Activated gamma-delta T cell treated with anti-CD3 and anti-CD28 coated beads, Interleukin-2, amount 50 U/mL, for 16 hours (primary cell): Measurements from ENCODE around the gene ATF7.
"Not testable (repeated sequence)": the region's sequence is repeated elsewhere in the genome, so short reads cannot be mapped to it uniquely, and the experiment has no call there.

Experiments used
- DNase-seq: peaks from one replicate; pipeline ENCODE4 v3.0.0-alpha.2; 2020; ENCODE audit warnings: low read depth

The ATF7 gene

GRCh38 chr12:53625946-53626701 lies at the start of gene ATF7:
Gene ATF7, minus strand, starts transcription at chr12:53626382. Its CDS starts 25,382 bp downstream, at chr12:53601000.
- DNase-seq: peak; percentile 98

DNA sequence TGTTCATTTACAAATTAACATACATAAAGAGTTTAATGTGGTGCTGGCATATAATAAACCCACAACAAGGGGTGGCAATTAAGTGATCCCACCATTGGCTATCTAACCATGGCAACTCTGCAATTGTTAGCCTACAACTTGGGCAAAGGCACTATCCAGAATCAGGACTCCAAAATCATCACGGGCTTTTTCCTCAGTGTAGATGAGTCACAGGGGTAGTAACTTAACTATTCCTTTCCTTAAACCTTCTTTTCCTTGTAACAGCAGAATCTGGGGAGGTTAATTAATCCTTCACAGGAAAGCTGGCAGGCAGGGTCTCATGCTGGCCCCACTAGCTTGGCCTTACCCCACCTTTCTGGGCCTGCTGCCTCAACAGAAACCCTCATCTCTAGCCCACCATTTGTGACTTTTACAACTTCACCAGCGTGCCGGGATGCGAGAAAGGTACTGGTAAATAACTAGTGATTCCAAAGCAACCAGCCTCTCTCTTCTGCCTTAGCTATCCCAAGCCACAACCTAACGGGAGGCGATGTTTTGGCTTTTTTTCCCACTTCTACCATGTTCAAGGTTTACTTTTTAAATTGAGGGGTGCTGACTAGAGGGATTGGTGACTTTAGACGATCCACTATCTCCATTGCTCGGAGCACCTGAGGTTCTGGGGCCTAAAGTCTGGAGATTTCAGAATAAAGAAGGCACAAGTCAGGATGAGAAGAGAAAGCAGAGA lies 49.0 kb upstream of the ATF7 start:
- DNase-seq: no peak

- DNase-seq: no peak
These were observed 44.8 kb upstream of the ATF7 start for GRCh38 chr12:53670971-53671370.

- no peak for DNase-seq
These were observed 44.1 kb upstream of the ATF7 start for GRCh38 chr12:53670308-53670707.

- DNase-seq: no peak
These were observed 40.9 kb upstream of the ATF7 start for GRCh38 chr12:53667080-53667479.

DNA sequence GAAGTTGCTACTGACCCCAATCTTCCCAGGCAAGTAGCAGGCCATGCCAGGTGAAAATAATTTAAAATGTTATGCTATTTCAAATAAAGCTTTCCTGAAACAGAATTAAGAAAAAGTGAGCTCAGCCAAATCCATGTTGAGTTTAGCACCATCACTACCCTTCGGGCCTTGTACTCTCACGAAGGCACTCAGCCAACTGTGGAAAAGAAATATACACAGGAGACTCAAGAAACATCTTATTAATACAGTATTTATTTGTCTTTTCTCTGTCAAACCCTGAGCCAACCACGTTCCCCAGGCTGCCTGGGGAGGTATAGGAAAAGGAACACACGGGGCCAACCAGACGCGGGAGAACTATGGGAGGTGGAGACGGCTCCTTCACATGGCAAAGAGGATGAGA lies 38.8 kb upstream of the ATF7 start:
- DNase-seq: no peak

GRCh38 chr12:53664191-53664590 lies 38.0 kb upstream of the ATF7 start:
- DNase-seq: no peak

DNA sequence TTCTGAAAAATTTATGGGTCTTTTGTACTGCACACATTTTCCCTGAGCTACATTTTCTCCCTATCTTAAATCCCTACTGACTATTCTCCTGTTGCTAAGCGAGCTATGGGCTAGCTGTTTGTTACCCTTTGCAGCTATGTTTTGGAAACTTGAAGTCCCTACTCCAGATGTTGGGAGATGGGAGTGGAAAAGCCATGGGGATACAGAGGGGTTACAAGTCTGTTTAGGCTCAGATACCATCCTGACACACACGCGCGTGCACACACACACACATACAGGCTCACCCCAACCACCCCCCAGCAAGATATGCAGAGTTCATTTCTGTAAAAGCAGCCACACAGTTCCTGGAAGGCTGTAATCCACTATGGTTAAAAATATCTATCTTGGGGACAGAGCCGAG lies 33.9 kb upstream of the ATF7 start:
- DNase-seq: no peak

DNA sequence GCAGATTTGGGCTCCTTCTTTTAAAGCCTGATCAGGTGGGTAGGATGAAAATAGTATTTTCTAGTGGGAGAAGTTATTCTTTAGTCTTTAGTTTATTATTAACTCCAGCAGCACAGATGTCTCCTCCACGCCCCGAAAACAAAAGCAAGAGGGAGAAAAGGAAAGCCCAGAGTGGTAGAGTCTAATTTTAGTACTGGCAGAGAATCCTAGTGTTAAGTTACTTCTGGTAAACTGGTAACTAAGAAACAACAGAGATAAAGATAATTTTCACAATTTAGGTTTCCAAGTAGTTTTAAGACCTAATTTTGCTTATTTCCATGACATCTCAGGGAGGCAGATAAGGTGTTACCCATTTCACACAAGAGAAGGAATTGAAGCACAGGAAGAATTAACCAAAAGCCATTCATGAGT lies 33.4 kb upstream of the ATF7 start:
- no peak for DNase-seq

- DNase-seq: no peak
These were observed 32.9 kb upstream of the ATF7 start for GRCh38 chr12:53659011-53659551.

DNA sequence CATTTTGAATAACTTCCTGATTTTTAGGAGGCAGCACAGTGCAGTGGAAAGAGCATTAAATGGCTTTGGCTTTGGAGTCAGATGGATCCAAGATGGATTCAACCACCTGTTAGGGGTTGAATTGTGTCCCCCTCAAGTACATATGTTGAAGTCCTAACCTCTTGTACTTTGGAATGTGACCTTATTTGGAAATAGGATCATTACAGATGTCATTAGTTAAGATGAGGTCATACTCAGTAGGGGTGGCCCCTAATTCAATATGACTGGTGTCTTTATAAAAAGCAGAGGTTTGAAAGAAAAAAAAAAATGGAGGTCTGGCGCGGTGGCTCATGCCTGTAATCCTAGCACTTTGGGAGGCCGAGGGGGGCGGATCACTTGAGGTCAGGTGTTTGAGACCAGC lies 30.9 kb upstream of the ATF7 start:
- DNase-seq: no peak

DNA sequence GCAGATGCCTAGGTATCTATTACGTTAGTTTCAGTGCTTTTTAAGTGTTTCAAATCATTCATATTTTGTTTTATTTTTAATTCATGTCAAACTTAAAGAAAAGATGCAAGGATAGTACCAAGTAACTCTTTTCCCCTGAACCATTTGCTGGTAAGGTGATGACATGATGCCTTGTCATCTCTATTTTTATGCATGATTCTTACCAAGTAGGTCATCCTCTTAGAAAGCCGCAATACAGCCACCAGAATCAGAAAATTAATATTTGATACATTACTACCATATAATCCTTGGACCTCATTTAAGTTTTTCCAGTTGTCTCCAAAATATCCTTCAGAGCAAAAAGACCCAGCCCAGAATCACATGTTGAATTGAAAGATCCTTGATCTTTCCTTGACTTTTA lies 27.4 kb upstream of the ATF7 start:
- no peak for DNase-seq

- no peak for DNase-seq
These were observed 26.2 kb upstream of the ATF7 start for GRCh38 chr12:53652366-53652765.

GRCh38 chr12:53651737-53652136 lies 25.6 kb upstream of the ATF7 start:
- no peak for DNase-seq

DNA sequence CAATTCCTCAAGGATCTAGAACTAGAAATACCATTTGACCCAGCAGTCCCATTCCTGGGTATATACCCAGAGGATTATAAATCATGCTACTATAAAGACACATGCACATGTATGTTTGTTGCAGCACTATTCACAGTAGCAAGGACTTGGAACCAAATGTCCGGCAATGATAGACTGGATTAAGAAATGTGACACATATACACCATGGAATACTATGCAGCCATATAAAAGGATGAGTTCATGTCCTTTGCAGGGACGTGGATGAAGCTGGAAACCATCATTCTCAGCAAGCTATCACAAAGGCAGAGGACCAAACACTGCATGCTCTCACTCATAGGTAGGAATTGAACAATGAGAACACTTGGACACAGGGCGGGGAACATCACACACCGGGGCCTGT lies 20.1 kb upstream of the ATF7 start:
- DNase-seq: not testable (repeated sequence)

GRCh38 chr12:53645165-53645564 lies 19.0 kb upstream of the ATF7 start:
- no peak for DNase-seq

DNA sequence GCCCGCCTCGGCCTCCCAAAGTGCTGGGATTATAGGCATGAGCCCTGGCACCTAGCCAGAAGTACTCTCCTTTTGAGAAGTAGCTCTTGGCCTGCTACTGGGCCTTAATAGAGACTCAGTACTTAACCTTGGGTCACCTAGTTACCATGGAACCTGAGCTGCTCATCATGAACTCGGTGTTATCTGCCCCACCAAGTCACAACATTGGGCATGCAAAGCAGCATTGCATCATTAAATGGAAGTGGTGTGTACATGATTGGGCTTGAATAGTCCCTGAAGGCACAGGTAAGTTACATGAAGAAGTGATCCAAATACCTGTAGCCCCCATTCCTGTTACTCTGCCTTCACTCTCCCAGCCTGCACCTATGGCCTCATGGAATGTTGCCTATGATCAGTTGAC lies 18.0 kb upstream of the ATF7 start:
- DNase-seq: no peak

DNA sequence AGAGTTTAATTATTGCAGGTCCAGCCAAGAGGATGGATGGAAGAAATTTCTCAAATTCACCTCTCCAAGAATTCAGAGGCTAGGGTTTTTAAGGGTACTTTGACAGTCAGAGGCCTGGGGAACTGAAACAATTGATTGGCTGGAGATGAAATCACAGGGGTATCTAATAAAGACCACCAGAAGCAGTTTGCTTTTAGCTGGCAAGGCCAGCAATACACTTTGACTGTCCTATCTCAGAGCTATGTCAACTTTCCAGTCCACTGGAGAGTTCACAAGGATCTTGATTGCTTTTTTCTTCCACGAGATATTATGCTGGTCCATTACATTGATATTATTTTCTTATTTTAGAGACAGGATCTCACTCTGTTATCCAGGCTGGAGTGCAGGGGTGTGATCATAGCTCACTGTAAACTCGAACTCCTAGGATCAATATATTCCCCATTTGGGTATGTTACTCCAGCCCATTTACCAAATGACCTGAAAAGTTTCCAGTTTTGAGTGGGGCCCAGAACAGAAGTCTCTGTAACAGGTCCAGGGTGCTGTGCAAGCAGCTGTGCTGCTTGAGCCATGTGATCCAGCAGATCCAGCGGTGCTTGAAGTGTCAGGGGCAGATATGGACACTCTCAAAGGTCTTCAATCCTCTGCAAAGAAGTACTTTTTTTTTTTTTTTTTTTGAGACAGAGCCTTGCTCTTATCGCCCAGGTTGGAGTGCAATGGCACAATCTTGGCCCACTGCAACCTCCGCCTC lies 17.2 kb upstream of the ATF7 start:
- DNase-seq: no peak

- DNase-seq: no peak
These were observed 11.9 kb upstream of the ATF7 start for GRCh38 chr12:53638057-53638456.

GRCh38 chr12:53636641-53637040 lies 10.5 kb upstream of the ATF7 start:
- no peak for DNase-seq

DNA sequence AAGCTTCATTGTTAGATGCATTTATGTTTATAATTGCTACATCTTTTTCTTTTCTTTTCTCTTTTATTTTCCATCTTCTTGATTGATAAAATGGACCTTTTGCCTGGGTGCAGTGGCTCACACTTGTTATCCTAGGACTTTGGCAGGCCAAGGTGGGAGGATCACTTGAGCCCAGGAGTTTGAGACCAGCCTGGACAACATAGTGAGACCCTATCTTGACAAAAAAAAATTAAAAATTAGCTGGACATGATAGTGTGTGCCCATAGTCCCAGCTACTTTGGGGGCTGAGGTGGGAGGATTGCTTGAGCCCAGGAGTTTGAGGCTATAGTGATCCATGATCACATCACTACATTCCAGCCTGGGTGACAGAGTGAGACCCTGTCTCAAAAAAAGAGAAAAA lies 9.5 kb upstream of the ATF7 start:
- not testable (repeated sequence) for DNase-seq

DNA sequence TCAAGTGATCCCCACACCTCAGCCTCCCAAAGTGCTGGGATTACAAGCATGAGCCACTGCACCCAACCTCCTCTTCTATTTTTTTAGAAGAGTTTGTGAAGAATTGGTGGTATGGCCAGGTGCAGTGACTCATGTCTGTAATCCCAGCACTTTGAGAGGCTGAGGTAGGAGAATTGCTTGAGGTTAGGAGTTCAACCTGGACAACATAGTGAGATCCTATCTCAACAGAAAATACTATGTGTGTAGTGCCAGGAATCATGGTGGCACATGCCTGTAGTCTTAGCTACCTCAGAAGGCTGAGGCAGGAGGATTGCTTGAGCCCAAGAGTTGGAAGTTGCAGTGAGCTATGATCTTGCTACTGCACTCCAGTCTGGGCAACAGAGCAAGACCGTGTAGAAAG lies 5.5 kb upstream of the ATF7 start:
- DNase-seq: no peak

GRCh38 chr12:53627919-53628318 lies 1.7 kb upstream of the ATF7 start:
- DNase-seq: no peak
